Inflammatory macrophage treated with lipopolysaccharide for 1 hour (primary cell): ENCODE results near the gene CDCA5.
A peak's percentile ranks its signal among the peaks of the same experiment; 100 is the strongest.
"Not testable (repeated sequence)": the region's sequence is repeated elsewhere in the genome, so short reads cannot be mapped to it uniquely, and the experiment has no call there.

Experiments used
- DNase-seq, 2 donors: peaks; one replicate each; pipeline ENCODE4 v3.0.0-alpha.2; 2020 to 2022

Gene CDCA5

GRCh38 chr11:65118891-65119669 lies 35.2 kb upstream of the CDCA5 start:
- DNase-seq = not testable (repeated sequence)

GRCh38 chr11:65118097-65118837 lies 34.4 kb upstream of the CDCA5 start:
- DNase-seq = no peak

- peak; percentile 99 to 100 for DNase-seq
Measured at GRCh38 chr11:65117206-65118096, 33.6 kb upstream of the CDCA5 start, which contains the start of gene ZNHIT2. ZNHIT2 (minus strand) TSS chr11:65117701; CDS start chr11:65117653, 48 bp downstream.

- peak in 1 of 2 donors; percentile 39 for DNase-seq
Measured at GRCh38 chr11:65116370-65117205, 32.7 kb upstream of the CDCA5 start.

- no peak for DNase-seq
Measured at GRCh38 chr11:65115361-65116082, 31.7 kb upstream of the CDCA5 start.

GRCh38 chr11:65114538-65115171 lies 30.8 kb upstream of the CDCA5 start:
- DNase-seq = no peak

GRCh38 chr11:65113839-65114238 lies 30.0 kb upstream of the CDCA5 start:
- no peak for DNase-seq

- no peak for DNase-seq
Measured at GRCh38 chr11:65113361-65113756, 29.5 kb upstream of the CDCA5 start.

GRCh38 chr11:65112546-65113360 lies 28.9 kb upstream of the CDCA5 start:
- DNase-seq = peak; percentile 33 to 60

- peak; percentile 90 to 95 for DNase-seq
Measured at GRCh38 chr11:65111744-65112545, 28.1 kb upstream of the CDCA5 start, which contains the start of gene TM7SF2. TM7SF2 (plus strand) TSS chr11:65111872; CDS start chr11:65112016, 144 bp downstream.

GRCh38 chr11:65111159-65111743 lies 27.4 kb upstream of the CDCA5 start:
- DNase-seq = no peak

- DNase-seq = peak; percentile 71 to 99
Measured at GRCh38 chr11:65110354-65110861, 26.6 kb upstream of the CDCA5 start.

- no peak for DNase-seq
Measured at GRCh38 chr11:65109231-65110198, 25.7 kb upstream of the CDCA5 start.

- no peak for DNase-seq
Measured at GRCh38 chr11:65108469-65109123, 24.8 kb upstream of the CDCA5 start.

- no peak for DNase-seq
Measured at GRCh38 chr11:65107751-65108468, 24.1 kb upstream of the CDCA5 start.

- no peak for DNase-seq
Measured at GRCh38 chr11:65107078-65107477, 23.2 kb upstream of the CDCA5 start.
